ENCODE measurements around the gene NTRK3.

DNA sequence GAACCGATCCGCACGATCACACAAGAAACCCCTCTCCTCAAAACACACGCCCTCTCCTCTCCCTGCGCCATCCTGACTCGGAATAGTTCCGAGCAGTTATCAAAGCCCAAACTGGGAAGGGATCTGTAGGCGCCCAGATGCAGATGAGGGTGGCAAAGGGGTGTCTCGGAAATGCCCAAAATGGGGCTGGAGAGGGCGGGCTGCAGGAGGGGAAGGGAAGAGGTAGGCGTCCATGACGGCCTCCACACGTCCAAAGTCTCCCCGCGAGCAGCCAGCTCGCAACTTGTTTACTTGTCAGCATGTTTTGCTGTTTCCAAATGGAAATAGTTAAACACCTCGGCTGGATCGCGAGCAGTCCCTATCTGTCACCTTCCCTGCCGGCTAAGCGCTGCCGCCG is 1.5 kb downstream of the NTRK3 start:
- TF ChIP-seq JUN (IDR thresholded peaks at IDR 0.05; ENCODE audit: low read depth, low read length) (no peak), SAP30 (IDR thresholded peaks at IDR 0.05; ENCODE audit: insufficient read depth, insufficient replicate concordance, low read length) (no peak), GTF2F1 (IDR thresholded peaks at IDR 0.05; ENCODE audit: borderline replicate concordance, low read depth, low read length) (no peak), CBX5 (IDR thresholded peaks at IDR 0.05; ENCODE audit: low read depth, low read length) (no peak), EZH2 (IDR thresholded peaks at IDR 0.05; ENCODE audit: low read depth, low read length, severe bottlenecking) (no peak), CHD2 (IDR thresholded peaks at IDR 0.05; ENCODE audit: low read length) (no peak), SIRT6 (IDR thresholded peaks at IDR 0.05; ENCODE audit: low read length) (no peak), POLR2A (IDR thresholded peaks at IDR 0.05; ENCODE audit: control extremely low read depth in 1 of 2, low read depth in 2 of 2, low read length in 2 of 2) (no peak), PHF8 (conservative IDR thresholded peaks at IDR 0.05; ENCODE audit: low read depth, low read length) (no peak), BRCA1 (IDR thresholded peaks at IDR 0.05; ENCODE audit: low read depth, low read length) (no peak)
- TF ChIP-seq, protein P1, sequence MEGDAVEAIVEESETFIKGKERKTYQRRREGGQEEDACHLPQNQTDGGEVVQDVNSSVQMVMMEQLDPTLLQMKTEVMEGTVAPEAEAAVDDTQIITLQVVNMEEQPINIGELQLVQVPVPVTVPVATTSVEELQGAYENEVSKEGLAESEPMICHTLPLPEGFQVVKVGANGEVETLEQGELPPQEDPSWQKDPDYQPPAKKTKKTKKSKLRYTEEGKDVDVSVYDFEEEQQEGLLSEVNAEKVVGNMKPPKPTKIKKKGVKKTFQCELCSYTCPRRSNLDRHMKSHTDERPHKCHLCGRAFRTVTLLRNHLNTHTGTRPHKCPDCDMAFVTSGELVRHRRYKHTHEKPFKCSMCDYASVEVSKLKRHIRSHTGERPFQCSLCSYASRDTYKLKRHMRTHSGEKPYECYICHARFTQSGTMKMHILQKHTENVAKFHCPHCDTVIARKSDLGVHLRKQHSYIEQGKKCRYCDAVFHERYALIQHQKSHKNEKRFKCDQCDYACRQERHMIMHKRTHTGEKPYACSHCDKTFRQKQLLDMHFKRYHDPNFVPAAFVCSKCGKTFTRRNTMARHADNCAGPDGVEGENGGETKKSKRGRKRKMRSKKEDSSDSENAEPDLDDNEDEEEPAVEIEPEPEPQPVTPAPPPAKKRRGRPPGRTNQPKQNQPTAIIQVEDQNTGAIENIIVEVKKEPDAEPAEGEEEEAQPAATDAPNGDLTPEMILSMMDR (IDR thresholded peaks at IDR 0.05; ENCODE audit: control extremely low read depth in 1 of 3, insufficient read depth in 1 of 3, low read depth in 1 of 3, low read length in 3 of 3) = no peak
- TF ChIP-seq, protein P2, sequence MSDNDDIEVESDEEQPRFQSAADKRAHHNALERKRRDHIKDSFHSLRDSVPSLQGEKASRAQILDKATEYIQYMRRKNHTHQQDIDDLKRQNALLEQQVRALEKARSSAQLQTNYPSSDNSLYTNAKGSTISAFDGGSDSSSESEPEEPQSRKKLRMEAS (IDR thresholded peaks at IDR 0.05) = no peak
